CD1c-positive myeloid dendritic cell (primary cell): ENCODE results near the gene ANGPTL2.

Experiments used
- DNase-seq: peaks from one replicate; pipeline ENCODE4 v3.0.0-alpha.2; 2016; ENCODE audit errors: extremely low spot score

The ANGPTL2 gene

DNA sequence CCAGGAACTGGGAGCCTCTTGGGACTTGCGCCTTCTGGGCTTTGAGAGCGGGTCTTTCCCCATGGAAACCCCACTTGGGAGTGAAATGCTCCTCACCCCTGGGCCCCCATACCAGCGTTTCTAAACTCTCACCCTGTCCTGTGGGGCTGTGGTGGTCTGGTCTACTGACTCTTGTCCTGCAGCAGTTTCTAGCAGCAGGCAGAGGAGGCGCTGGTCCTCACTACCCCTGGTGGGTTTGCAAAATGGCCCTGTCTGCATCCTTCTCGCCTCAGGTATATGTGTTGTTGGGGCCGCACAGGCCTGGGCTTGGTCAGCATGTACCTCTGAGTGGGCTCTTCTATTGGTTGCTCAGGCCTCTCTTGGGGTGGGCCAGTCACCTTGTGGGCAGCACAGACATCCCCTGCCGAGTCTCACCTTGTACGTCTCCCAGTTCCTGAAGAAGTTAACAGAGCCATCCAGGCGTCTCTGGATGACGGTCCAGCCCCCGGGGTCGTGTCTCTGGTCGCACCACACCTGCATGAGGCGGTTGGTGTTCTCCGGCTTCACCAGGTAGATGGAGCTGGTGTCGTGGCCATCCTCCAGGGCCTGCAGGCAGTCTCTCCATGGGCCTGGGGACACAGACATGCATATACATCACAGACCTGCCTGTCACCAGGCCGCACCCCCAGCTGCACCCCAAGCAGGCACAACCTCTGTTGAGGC lies 29.0 kb downstream of the ANGPTL2 start:
- DNase-seq: no peak

DNA sequence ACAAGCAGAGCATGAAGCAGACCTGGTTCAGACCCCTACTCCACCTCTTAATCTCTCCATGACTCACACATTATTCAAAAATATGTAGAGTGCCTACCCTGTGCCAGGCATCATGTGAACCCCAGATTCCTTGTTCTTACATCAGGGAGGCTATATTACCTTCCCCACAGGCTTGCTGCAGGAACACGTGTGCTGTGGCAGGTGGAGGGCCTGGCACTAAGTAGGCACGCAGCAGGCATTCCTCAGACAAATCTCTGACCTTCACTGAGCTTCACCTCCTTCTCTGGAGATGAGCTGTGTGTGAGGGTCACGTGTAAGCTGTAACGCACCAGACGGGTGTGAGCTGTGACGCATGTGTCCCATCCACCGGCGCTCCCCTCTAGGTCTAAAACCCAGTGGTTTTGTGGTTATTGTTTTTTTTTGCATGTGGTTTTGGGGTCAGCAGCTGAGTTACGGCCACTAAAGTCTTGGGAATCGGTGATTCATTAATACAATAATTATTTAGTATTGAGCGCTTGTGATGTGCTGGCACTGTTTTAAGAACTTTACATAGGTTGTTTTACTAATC lies 30.3 kb downstream of the ANGPTL2 start:
- no peak for DNase-seq

DNA sequence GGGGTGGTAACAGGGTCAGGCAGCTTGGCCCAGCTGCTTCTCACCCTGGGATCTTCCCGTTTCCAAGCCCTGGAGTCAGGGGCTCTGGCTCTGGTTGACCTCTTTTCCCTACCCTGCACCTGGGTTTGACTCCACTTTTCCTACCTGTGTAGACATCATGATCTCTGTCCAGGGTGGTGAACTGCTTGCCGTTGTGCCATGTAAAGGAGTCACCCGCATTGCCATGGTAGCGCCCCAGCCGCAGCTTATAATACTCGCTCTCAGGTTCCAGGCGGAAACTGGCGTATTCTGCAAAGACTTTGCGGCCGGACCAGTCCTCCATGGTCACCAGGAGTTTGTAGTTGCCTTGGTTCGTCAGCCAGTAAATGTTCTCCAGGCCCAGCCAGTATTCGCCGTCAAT lies 30.9 kb downstream of the ANGPTL2 start:
- DNase-seq: no peak

DNA sequence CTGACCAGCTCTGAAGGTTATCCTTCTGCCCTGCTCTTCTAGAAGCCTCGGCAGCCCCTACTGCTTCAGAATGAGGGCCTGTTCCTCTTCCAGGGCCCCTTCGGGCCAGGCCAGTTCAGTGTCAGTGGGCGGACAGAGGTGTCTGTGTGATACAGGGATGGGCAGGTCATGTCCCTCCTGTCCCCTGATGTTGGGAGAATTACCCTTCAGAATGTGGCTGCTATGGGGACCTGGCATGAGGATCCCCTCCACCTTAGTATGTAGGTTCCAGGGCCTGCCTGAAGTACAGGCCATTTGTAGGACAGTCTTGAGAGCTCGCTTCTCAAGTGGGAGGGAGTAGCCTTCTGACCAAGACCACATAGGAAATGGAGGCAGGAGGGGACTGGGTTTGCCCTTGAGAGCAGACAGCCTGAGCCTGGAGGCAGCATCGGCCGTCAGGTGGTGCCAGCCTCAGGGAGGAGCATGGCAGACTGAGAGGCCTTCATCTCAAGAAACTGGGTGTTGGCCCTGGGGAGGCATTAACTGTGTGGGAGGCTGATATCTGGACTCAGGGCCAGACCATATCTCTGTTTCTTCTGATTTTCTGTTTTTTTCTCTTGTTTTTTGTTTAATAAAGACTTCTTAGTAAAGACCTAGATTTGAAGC lies 32.0 kb downstream of the ANGPTL2 start:
- no peak for DNase-seq

DNA sequence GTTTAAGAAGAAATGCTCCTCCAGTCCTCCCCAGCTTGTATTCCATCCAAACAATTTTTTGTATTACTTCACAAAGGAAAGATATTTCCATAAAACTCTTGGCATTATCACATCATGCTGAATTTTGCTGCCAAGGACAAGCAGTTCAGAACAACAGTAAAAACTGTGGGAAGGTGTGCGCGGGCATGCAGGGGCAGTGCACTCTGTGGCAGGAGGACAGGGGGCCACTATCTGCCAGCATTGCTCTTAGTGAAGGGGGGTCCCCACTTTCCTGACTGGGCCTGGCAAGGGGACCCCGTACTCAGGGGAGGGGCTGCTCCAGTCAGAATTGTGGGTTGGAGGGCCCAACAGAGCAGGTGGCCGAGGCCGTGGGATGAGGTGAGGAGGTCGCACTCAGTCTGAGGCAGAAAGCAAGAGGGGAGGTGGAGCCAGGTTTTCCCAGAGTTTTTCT lies 32.8 kb downstream of the ANGPTL2 start:
- no peak for DNase-seq

DNA sequence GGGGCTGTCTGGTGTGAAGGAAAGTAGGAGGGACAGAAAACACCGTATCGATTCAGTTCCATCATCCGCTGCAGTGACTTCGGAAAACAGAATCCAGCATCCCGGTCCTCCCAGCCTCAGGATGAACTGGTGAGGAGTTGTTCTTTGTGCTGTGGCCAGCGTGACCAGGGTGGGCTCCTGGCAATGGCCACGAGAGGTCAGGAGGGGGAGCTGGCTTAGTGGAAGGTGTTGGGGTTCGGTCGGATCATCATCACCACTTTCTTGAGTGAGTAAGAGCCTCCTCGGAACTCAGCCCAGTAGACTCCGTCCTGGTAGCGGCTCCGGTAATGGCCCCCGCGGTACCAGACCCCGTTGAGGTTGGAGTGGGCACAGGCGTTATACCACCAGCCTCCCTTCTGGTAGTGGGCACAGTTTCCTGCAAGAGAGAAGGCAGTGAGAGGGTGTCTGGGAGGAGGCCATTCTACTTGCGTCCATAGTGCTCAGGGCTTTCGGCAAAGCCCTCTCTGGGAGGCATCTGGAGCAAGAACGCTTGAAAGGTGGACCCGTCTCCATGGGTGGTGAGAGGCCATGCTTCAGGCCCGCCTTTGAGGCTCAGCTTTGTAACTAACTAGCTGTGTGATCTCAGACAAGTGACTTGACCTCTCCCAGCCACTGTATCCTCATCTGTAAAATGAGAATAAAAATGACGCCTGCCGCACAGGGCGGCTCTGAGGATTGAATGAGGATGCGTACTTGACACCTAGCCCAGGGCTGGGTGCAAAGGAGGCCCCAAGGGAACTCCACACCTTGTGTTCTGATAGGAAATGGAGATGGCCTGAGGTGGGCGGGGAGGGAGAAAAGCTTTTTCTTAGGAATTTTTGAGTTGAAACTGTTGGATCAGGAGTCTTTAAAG lies 33.5 kb downstream of the ANGPTL2 start:
- DNase-seq: no peak

DNA sequence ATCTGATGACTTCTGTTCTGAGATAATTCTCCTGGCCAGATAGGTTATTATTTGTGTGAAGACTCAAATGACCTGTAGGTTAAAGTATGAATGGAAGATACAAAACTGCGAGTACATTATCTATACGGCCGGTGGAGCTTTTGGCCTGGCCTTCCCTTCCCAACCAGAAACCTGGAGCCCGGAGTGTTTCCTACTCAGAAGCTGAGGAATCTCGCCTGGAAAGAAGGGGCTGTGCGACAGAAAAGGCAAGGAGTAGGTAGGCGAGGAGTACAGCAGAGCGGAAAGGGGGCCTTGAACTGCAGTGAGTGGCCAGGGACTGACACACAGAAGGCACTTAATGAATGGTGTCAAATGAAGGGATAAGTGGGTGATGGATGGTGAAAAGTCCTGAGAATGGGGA lies 34.6 kb downstream of the ANGPTL2 start:
- DNase-seq: no peak

DNA sequence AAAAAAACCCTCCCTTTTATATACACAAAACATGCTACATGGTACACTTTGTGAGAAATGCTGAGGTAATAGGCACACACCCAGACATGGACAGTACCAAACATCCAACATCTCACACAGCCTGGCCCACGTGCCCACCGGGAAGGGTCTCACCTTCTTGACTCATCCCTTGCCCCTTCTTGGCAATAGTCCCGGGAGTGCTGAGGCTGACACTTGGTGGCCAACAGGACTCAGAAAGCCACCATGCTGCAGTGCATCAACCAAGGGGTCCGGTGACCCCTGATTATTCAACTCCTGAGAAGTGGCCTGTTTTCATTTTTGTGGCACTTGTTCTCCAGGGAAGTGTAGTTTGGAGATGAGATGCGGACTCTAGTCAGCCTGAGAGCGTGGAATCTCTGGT lies 35.0 kb downstream of the ANGPTL2 start:
- no peak for DNase-seq

DNA sequence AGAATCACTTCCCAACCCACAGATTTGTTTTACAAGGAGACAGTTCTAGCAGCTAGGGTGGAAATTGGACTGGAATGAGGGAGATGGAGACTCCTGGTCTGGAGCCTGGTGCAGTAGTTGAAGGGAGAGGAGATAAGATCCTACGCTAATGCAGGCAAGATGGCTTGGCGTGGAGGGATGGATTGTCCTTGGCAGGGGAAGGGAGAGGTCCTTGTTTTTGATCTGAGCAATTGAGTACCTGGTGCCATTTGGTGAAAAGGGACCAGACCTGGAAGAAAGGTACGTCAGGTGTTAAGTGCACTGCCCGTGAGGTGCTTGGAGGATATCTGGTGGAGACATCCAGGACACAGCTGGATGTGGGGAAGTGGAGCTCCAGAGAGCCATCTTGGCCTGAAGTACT lies 35.7 kb downstream of the ANGPTL2 start:
- no peak for DNase-seq

DNA sequence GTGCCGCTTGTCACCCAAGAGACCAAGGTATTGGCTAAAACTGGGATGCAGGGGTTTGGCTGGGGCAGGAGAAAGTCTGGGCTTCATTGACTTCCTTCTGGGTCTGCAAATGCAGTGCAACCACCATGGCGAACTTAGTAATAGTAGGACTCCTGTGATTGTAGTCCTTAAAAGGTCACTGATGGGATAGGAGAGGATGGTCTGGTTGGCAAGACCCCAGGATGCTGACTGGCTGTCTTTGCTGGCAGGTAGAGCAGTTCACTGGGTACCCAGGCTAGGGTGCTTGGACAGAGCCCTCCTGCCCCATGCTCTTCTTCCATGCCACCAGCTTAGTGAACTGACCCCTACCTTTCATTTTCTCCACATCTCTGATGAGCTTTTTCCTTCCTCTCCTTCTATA lies 37.2 kb downstream of the ANGPTL2 start:
- no peak for DNase-seq

DNA sequence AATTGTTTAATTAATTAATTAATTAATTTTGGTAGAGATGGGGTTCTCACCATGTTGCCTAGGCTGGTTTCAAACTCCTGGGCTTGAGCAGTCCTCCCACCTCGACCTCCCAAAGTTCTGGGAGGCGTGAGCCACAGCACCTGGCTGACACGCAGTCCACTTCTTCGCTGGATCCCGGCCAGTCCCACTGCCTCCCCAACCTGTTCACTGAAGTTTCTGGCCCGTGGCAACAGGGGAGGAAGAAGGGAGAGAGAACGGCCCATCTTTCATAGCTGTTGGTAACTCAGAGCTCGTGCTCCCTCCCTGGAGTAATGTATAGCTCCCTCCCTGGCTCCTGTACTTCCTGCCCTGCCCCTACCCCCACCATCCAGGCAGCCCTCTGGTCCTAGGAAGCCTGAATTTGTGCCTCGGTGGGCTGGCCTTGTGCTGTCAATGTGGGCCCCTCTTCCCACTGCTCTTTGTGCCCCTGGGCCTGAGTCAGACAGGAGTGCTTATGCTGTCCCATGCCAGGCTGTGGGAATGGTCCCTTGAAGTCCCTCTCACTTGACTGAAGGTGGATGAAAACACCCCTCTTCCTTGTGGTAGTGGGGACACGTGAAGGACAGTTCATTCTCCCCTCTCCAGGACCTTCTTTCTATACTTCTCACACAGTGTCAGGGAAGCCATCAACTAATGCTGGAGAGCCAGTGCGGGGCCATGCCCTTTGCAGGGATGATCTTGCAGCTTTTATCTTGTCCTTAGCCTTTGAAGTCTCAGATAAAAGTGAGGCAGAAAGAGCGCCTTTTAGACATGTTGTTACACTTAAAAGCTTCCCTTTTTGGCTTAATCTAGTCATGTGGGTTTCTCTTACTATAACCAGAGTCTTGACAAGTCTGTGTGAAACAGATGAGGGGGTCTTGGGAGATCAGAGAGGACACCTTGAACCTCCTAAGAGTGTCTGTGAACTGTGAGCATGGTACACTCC lies 38.1 kb downstream of the ANGPTL2 start:
- DNase-seq: no peak

DNA sequence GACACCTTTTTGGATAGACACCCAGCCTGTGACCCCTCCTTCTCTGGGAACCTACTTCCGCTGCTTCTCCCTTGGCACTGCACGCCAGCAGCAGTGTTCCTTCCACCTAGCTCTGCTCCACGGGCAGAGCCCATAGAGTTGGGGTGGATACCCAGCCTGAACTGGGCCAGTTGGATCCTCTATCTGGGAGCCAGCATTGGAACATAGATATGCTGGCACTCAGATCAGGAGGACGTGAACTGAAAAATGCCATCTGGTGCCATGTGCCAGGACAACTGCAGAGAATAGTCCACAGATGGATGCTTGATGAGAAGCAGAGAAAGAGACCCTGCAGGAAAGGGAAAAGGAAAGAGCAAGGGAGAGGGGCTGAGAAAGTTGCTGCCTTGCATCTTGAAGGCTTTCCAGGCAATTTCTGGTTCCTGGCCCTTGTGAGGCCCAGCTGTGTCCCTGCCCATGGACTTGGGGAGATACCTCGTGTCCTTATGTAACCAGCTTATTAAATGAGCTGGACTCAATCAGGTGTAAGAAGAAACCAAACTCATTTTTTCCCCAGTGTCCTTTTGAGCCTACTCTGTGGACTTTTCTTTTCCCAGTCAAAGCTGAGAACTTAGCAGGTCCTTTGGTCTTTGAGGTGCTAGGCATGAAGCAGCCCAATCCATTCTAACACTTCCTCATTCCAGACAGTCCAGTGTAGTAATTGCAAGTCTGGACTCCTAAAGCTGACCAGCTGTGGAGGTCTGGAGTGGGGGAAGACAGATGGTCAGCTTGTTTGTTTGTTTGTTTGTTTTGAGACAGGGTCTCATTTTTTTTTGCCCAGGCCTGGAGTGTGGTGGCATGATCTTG lies 39.1 kb downstream of the ANGPTL2 start:
- no peak for DNase-seq

DNA sequence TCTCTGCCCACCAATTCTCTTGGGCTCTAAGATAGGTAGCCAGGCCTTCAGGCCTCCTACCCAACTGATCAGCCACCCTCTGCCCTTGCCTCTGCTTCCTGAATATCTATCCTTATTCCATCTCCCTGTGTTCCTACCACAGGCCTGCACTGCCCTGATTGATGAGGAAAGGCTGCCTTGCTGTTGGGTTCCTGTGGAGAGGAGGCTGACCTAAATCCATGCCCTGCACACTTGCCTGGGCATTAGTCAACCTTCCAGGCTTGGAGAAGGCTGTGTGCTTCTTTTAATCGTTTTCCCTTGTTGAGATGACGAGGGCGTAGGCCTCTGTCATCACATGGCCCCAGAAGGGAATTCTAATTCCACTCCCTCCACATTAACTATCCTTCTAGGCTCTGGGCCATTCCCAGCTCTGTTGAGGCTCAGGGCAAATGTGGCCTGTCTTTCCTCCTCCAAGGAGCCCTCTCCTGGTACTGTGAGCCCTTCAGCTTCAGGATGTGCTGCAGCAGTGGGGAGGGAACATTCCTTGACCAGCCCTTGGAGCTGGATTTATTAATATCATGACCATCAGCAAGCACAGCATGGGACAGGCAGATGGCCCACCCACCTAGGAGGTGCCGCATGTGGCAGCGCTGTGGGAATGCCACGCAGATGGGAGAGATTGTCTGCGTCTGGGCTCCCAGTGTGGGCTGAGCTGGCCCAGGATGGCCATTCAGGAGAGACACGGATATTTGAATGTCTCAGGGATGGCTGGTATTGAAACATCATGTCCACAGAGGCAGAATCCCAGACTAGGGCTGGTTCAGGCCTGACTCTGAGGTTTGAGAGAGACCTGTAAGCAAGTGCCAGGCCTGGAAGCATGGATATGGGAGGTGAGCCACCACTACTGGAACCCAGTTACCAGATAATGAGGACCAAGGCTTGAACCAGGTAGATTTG lies 40.9 kb downstream of the ANGPTL2 start:
- DNase-seq: no peak

DNA sequence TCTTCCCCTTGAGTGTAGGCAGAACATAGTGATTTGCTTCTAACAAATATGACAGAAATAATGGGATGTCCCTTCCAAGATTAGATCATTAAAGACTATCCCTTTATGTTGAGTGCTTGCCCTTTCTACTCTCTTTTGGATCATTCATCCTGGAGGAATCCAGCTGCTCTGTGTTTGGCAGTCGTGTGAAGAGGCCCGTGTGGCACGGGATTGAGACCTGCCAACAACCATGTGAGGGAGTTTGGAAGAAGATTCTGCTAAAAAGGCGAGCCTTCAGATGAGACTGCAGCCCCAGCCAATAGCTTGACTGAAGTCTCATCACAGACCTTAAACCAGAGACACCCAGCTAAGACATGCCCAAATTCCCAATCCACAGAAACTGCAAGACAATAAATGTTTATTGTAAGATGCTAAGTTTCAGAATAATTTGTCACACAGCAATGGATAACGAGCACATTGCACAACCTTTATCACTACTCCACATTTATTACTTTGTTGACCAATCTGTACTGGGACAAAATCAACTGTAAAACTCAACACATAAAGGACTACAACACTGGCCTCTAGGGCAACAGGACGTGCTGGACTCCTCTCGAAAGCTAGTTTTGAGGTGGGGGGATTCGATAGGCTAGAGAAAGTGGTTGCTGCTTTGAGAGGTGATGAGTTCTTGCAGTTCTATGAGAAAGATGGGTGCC lies 42.8 kb downstream of the ANGPTL2 start:
- DNase-seq: no peak

DNA sequence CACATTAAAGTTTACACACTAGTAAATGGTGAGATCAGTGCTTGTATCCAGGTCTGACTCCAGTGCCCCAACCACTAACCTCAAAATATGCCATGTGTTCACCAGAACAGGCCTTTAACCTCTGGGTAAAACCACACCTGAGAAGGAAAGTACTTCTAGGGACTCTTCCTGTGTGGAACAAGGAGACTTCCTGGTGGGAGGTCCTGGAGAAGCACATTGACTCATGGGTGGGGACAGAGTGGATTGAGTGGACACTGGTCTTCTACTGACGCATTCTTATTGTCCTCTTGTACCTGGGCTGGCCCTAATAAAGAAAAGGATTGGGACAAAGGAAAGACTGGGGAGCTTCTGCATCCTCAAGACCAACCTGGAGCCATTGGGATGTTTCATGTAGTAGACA lies 43.4 kb downstream of the ANGPTL2 start:
- no peak for DNase-seq

DNA sequence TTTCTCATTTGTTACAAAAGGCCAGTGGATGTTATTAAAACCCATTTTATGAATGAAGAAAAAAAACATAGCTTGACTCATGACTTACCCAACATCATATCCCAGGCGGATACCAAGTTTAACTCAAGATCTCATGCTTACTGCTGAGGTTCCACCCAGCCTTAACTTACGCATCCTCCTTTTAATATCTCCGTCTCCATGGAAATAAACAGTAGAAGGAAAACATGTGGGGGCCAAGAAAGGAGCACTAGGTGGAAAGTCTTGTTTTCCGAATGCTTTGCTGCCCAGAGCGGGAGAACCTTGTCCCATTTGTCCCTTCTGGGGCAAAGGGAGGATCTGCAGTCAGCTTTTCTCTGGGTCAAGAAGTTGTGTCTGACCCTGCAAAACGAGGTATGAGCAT lies 44.1 kb downstream of the ANGPTL2 start:
- DNase-seq: no peak

DNA sequence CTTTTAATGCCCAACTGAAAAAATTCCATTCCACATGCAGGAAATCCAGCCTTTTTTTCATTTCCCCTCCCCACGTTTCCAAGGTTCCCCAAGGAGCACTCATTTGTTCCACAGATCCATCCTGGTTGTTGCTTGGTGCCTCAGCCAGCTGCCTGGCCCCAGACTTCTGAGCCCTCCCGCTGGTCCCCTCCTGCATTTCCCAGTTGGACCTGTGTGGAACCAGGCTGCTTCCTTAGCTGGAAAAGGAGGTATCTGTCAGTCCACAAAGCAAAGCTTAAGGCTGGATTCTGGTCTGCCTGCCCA lies 44.8 kb downstream of the ANGPTL2 start:
- DNase-seq: no peak

DNA sequence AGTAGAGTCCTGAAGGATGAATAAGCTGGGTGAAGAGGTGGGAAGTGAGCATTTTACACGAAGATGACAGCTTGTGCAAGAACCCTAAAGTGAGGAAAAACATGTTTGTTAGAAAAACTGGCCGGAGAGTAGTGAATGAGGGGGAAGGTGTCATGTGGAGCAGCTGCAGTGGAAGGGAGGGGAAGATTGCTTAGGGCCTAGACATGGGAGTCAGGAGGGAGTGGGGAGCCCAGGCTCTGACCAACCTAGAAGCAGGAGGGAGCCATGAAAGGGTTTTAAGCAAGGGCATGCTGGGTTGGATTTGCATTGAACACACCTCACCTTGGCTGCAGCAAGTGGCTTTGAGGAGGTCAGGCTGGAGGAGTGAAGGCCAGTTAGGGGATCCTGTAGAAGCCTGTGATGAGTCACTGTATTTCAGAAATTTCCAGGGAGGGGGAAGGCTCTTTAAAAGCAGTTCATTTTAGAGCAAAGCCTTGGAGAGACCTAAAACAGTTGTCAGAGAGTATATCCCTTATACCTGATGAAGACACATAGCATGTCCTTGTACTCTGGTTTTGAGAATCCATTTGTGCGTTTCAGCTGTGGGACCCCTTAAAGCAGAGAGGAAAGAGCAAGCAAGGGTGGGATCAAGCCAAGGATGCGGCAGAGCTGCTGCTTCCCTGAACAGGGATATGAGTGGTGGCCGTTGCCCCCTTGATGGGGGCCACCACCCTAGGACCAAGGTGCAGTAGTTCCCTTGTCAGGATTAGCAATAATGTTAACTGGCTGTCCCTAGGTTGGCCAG lies 45.4 kb downstream of the ANGPTL2 start:
- DNase-seq: no peak
